Stimulated activated CD8-positive, alpha-beta memory T cell treated with anti-CD3 and anti-CD28 coated beads, Interleukin-7, amount 100 ng/mL, for 4 hours (primary cell): ENCODE results near the gene TNFRSF1B.
A peak's percentile ranks its signal among the peaks of the same experiment; 100 is the strongest.
"Not testable (repeated sequence)": the region's sequence is repeated elsewhere in the genome, so short reads cannot be mapped to it uniquely, and the experiment has no call there.

Source experiments
- DNase-seq, 2 donors: peaks; one replicate each; pipeline ENCODE4 v3.0.0-alpha.2; 2020; ENCODE audit warnings: low read depth in 2 of 2

The TNFRSF1B gene

DNA sequence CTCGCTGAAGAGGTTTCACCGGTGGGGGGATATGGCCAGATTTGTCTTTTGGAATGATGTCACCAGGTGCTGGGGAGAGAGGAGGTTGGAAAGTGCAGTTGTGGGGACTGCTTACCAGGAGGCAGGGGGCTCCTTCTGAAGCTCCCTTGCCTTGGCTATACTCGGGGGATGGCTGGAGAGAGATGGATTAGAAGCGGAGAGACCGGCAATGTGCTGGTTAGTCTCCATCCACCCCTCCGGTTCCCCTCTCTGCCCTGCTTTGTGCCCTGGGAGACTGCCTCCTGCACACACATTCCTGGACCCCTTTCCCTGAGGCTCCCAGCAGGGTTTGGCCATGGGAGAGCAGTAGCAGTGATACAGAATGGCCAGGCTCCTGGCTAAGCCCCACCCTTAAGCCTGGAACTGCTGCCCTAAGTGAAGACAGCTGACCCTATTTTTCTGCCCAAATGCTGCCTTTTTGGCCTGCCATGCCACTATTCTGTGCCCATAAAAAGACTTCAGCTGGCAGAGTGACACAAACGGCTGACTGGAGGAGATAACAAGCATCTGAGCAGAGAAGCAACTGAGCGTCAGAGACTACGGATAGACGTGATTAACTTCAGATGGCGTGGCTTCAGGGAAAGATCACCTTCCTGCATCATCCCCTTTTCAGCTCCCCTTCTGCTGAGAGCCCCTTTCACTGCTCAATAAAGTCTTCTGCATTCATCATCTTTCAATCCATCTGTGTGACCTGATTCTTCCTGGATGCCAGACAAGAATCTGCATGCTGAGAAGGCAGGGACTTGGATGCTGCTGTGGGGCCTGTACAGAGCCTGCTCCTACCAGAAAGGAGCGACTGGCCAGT, 48.5 kb downstream of the TNFRSF1B start:
- DNase-seq = no peak

- no peak for DNase-seq
Measured at GRCh38 chr1:12219800-12220199, 53.0 kb downstream of the TNFRSF1B start.

GRCh38 chr1:12220890-12221289, 54.1 kb downstream of the TNFRSF1B start:
- DNase-seq = no peak

DNA sequence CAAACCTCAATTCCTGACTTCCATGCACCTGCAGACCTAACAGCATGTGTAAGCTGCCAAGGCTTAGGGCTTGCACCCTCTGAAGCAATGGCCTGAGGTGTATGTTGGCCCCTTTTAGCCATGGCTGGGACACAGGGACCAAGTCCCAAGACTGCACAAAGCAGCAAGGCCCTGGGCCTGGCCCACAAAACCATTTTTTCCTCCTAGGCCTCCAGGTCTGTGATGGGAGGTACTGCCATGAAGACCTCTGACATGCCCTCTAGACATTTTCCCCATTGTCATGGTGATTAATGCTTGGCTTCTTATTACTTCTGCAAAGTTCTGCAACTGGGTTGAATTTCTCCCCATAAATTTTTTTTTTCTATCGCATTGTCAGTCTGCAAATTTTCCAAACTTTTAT, 55.9 kb downstream of the TNFRSF1B start:
- DNase-seq = not testable (repeated sequence)

- DNase-seq = not testable (repeated sequence)
Measured at GRCh38 chr1:12224092-12224491, 57.3 kb downstream of the TNFRSF1B start.

DNA sequence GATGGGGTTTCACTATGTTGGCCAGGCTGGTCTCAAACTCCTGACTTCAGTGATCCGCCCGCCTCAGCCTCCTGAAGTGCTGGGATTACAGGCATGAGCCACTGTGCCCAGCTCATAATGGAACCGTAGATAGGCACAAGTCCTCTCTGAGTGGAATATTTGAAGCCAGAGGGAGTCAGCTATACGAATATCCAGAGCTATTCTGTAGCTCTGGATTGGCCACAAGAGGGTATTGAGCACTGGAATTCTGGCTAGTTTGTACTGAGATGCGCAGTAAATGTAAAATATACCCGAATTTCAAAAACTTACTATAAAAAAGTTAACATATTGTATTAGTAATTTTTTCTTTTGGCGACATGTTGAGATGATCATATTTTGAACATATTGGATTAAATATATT, 62.2 kb downstream of the TNFRSF1B start:
- DNase-seq = no peak

DNA sequence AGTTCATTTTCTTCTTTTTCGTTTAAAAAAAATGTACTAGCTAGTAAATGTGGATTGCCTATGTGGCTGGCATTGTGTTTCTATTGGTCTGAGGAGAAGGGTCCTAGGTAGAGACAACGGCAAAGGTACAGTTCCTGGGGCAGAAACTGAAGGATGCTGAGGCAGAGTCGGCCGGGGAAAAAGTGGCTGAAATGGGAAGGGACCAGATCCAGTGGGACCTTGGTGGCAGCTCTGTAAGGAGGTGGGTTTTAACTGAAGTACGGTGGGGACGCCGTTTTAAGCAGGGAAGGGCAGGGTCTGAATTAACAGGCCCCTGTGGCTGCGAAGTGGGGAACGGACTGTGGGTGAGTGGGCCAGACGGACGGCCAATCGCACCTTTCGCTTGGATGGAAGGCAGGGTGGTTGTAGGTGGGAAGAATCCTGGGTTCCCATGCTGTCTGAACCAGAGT, 62.6 kb downstream of the TNFRSF1B start:
- no peak for DNase-seq

DNA sequence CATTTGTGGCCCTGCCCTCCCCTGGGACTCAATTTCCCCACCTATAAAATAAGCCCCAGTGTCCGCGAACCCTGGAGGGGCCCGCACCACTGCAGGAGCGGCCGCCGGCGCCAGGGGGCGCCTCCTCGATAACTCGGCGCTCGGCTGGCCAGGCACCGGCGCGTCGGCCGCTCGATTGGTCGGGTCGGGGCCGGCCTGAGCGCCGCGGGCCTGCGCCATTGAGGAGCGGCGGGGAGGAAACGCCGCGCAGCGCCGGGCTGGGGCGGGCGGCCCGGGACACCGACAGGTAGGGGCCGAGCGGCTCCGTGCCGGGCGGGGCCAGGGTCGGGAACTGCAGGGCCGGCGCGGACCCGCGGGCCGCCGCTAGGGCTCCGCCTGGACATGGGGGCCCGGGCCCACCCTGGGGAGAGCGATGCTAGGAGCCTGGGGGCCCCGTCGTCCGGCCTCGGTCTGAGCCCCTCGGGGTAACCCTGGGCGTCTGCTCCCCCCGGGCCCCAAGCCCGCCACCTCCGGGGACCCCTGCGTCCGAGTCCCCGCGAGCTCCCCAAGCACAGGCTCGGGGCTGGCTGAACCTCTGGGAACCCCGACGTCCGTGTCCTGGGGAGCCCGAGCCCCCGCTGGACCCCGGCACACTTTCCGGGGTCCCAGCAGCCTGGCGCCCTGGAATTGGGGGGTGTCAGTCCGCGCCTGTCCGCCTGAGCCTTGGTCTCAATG, 63.2 kb downstream of the TNFRSF1B start, which contains the start of gene VPS13D:
TSS of gene VPS13D (plus strand) at position 196 of the 714 bp plus-strand sequence. CDS start 4,237 bp downstream, outside the sequence.
- DNase-seq = peak; percentile 50 to 78

DNA sequence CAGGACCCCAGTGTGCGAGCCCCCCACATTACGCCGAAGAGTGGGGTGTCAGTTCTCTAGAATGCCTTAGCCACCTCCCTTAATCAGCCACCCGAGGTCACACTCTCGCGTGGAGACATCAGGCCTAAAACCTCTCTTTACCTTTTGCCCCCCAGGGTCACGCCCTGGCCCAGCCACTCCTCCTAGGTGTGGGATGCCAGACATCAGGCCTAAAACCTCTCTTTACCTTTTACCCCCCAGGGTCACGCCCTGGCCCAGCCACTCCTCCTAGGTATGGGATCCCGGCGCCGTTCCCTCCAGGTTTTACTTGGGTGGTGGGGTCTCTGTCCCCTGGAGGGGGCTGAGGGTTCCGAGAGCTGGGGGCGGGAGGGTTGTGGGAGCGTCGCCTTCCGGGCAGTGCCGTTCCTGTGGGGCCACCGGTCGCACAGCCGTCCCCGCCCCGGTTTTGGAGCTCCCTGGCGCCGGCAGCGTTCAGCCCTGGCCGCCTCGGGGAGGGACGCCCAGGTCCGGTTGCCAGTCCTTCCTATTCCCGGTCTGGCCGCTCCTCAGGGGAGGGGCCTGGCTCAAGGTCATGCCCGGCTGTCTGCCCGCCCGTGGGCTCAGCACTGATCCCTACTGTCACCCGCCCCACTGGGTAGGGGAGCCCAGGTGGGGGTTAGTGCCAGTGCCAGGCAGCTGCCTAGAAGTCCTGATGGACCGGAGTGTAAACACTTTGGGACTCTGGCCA, 63.9 kb downstream of the TNFRSF1B start:
- no peak for DNase-seq

DNA sequence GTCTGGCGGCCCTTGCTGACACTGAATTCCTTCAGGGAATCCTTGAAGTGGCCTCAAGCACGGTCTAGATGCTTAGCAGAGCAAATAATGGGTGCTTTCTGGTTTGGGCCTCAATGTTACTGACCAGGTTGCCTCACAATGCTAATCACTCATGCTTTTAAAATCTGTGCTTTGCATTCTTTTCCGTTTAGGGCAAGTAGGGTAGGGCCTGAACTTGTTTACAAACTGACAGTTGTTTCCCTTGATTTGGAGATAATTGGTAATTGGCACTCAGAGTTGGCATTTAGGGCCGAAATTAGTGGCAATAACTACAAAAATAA, 64.4 kb downstream of the TNFRSF1B start:
- no peak for DNase-seq

DNA sequence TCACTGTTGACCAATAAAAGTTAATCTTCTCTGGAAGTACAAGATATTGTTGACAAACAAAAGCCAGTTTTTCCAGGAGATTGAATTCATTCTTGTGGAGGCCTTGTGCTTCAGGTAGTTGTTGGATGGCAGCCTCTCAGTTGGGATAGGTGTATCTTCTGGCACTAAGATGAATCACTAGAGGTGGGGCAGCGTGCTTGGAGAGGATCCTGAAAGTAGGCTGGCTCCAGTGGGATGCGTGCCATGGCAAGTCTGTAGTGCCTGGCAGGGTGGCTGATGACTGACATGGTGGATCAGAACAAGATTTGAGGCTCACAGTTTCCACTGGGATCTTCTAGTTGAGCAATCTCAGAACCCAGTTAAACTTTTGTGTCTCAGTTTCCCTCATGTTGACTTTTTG, 65.4 kb downstream of the TNFRSF1B start:
- DNase-seq = no peak

GRCh38 chr1:12244078-12244477, 77.3 kb downstream of the TNFRSF1B start:
- DNase-seq = no peak

- no peak for DNase-seq
Measured at GRCh38 chr1:12244585-12244984, 77.8 kb downstream of the TNFRSF1B start.

DNA sequence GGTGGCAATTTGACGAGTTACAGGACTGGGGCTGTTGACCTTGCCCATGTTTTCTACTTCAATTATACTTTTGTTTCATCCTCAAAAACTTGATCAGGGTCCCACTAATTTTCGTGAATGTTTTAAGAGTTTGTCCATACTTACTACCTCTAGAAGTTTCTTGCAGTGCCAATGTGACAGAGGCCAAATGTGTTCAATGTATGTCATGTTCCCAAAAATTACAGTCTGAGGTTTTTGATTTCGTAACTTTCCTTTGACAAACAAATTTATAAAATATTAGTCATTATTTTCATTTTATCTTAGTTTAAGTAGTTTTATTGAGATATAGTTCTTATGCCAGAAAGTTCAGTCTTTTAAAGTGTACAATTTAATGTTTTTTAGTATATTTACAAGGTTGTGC, 78.3 kb downstream of the TNFRSF1B start:
- no peak for DNase-seq

DNA sequence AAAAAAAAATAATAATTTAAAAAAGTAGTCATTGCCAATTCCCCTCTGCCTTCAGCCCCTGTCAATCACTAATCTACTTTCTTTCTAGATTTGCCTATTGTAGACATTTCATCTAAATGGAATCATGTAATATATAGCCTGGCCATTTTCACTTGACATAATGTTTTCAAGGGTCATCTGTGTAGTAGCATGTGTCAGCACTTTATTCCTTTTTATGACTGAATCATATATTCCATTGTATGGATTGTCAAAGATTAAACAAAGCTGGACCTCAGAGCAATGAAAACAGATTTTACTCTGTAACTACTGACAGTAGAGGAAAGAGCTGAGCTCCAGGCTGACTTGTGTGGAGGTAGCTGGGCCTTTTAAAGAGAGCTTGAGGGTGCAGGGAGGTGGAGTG, 78.9 kb downstream of the TNFRSF1B start:
- DNase-seq = no peak

DNA sequence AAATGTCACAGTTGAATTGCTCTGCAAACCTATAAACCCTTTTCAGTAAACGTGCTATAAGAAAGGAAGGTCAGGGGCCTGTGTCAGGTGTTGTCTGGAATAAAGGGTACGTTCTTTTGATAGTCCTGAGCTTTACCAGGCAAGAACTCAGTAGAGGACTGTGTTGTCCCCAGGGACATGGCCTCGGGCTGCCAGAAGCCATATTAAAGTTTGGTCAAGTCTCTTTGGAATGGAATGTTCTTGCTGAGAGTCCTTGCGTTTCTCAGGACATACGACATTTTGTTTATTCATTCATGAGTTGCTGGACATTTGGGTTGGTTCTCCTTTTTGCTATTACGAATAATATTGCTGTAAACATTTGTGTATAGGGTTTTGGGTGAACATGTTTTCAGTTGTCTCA, 79.8 kb downstream of the TNFRSF1B start:
- no peak for DNase-seq

DNA sequence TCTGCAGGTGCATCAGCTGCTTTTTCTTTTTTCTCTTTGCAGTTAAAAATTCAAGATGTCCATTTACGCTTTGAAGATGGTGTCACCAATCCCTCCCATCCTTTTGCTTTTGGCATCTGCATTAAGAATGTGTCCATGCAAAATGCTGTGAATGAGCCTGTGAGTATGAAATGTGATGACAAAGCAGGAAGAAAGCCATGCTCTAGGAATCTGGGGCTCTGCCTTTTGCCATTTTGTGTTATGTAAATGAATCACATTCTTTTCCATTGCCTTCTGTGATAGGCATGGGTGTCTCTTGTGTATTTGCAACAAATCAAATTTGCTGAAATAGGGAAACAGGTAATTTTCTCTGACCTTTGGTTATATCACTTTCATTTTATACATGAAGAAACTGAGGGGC, 82.4 kb downstream of the TNFRSF1B start:
- no peak for DNase-seq

DNA sequence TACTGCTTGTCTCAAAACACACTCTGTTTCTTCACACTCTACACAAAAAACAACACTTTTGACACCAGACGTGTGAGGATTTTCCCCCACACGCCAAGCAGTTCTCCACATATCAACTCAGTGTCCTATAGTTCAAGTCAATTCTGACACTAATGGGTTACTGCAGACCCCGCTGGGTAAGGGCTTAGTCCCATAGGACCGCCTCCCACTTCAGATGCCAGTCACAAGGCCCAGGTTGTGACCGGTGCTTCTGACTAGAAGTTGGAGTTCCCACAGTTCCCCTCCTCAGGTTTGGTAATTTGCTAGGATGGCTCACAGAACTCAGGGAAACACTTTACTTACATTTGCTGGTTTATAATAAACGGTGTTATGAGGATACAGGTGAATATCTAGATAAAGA, 83.0 kb downstream of the TNFRSF1B start:
- DNase-seq = no peak

GRCh38 chr1:12251442-12251841, 84.7 kb downstream of the TNFRSF1B start:
- no peak for DNase-seq

DNA sequence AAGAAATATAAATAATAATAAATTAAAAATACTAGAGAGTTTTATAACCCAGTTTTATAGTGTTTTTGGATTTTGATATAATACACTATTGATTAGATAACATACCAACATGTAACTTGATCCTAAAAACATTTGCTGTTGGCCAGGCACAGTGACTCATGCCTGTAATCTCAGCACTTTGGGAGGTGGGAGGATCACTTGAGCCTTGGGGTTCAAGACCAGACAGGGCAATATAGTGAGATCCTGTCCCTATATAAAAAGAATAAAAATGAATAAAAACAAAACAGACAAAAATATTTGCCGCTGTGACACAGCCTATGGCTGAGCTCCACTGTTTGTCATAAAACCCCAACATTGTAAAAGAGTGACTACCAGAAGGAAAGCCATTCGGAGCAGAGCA, 89.1 kb downstream of the TNFRSF1B start:
- no peak for DNase-seq

DNA sequence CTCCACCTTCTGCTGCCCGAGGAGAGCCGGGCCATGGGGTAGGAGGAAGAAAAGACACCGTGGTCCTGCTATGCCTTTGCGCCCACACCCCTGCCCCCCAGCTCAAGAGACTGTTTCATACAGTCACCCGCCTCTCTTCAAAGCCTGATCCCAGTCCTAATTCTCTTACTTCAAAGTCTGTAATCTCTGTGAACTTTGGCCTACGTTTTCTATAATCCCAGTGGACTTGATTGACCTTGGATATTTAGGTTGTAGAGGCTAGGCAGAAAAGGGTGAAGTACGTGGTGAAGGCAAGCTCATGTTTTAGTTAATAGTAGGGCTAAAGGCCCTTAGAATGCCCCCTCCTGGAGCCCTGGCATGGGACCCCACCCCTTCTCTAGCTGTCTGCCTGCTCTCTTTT, 91.5 kb downstream of the TNFRSF1B start:
- no peak for DNase-seq
